HepG2 (cell line): ENCODE results near the gene ATG9A. TPM values are rescaled to one million over a fixed set of nuclear protein-coding genes. Genes with fewer than 3 reads are reported as not detected.

Experiments used
- ATAC-seq: fragments of 200-7000 bp; cut with Tn5 transposase; 3 replicates; pipeline ENCODE4 v1.9.1; 2020; ENCODE audit warnings: mild to moderate bottlenecking, moderate library complexity
- Bru-seq: library from RNA; stranded (reverse); fragments of 400-500 nt; gene quantifications from one replicate; lab custom pipeline; 2021; lab: Mats Ljungman, UMichigan
- BruChase-seq, 2 experiments: library from RNA; stranded (reverse); fragments of 400-500 nt; gene quantifications; one replicate each; lab custom pipeline; 2021; lab: Mats Ljungman, UMichigan
- BruUV-seq: library from RNA; stranded (reverse); fragments of 400-500 nt; replicated peaks from 2 replicates; lab custom pipeline; 2021; lab: Mats Ljungman, UMichigan
- CTCF ChIA-PET: fragments of 300-600 bp; formaldehyde crosslinking; extraction: SDS; loops from one replicate; lab custom pipeline; 2021; ENCODE audit warnings: low total read pairs, inconsistent platforms, low intra/inter-chr PET ratio; lab: Yijun Ruan, JAX
- POLR2A ChIA-PET: fragments of 350-600 bp; sonication (Branson Sonifier 250); formaldehyde crosslinking; loops from one replicate; lab custom pipeline; 2020; ENCODE audit warnings: antibody characterized with exemption, inconsistent platforms; lab: Yijun Ruan, JAX
- DNase-seq: peaks from one replicate; pipeline ENCODE4 v3.0.0-alpha.2; 2015; ENCODE audit warnings: low spot score
- FAIRE-seq: peaks from 3 replicates; lab custom pipeline; 2011; peaks lifted over from hg19 to GRCh38; lab: Jason Lieb, UNC
- H2AFZ ChIP-seq: one replicate; pipeline ENCODE4 v1.6.1; 2011; ENCODE audit warnings: low read length, inconsistent platforms
- H3K27ac ChIP-seq: fragments of 300-600 bp; 3 replicates; pipeline ENCODE4 v1.8.0; 2011; ENCODE audit warnings: mixed run types, mild to moderate bottlenecking, mixed read lengths, low read length, inconsistent platforms; ENCODE audit not compliant: insufficient read depth; ENCODE audit errors: extremely low read length
- H3K27me3 ChIP-seq, 2 experiments: fragments of 200-600 bp in 1 of 2; 2 replicates in 1 of 2; 3 replicates in 1 of 2; pipeline versions ENCODE4 v1.6.0 to v1.8.0; 2011; ENCODE audit warnings: low read length in 2 of 2, mild to moderate bottlenecking in 2 of 2, moderate library complexity in 2 of 2, inconsistent platforms in 1 of 2; ENCODE audit not compliant: insufficient read depth in 2 of 2, control insufficient read depth in 1 of 2
- H3K36me3 ChIP-seq, 2 experiments: fragments of 200-600 bp in 1 of 2; replicated peaks in 1 of 2; 2 replicates in 1 of 2; 3 replicates in 1 of 2; pipeline versions ENCODE4 v1.5.1 to v1.8.0; 2011; ENCODE audit warnings: low read length in 2 of 2, inconsistent platforms in 1 of 2; ENCODE audit not compliant: insufficient read depth in 2 of 2, control insufficient read depth in 1 of 2
- H3K4me1 ChIP-seq: 2 replicates; pipeline ENCODE4 v1.5.1; 2012; ENCODE audit warnings: low read length, inconsistent platforms; ENCODE audit not compliant: insufficient read depth
- H3K4me2 ChIP-seq: 2 replicates; pipeline ENCODE4 v1.6.0; 2011; ENCODE audit warnings: low read depth, low read length, inconsistent platforms
- H3K4me3 ChIP-seq, 3 experiments: fragments of 200-600 bp in 1 of 3; sonication (generic), shearing (Covaris generic) in 1 of 3; replicated peaks in 1 of 3; 2 replicates each; pipeline ENCODE4 v1.5.1; 2011 to 2016; ENCODE audit warnings: low read length in 3 of 3, inconsistent platforms in 2 of 3, low read depth in 2 of 3, mild to moderate bottlenecking in 2 of 3, control low read depth in 1 of 3, mixed read lengths in 1 of 3; ENCODE audit not compliant: insufficient read depth in 1 of 3
- H3K79me2 ChIP-seq: one replicate; pipeline ENCODE4 v1.6.1; 2011; ENCODE audit warnings: low read length, inconsistent platforms; ENCODE audit not compliant: insufficient read depth
- H3K9ac ChIP-seq: 2 replicates; pipeline ENCODE4 v1.6.0; 2011; ENCODE audit warnings: mild to moderate bottlenecking, low read depth, low read length, inconsistent platforms; ENCODE audit not compliant: insufficient read depth
- H3K9me3 ChIP-seq: 2 replicates; pipeline ENCODE4 v1.5.1; 2012; ENCODE audit warnings: mild to moderate bottlenecking, low read length
- H4K20me1 ChIP-seq: 2 replicates; pipeline ENCODE4 v1.6.0; 2011; ENCODE audit warnings: inconsistent platforms, mild to moderate bottlenecking, low read length, moderate library complexity; ENCODE audit not compliant: insufficient read depth
- DNMT1 ChIP-seq: sonication (generic); formaldehyde crosslinking; IDR thresholded peaks from 2 replicates; pipeline ENCODE4 v1.5.1; 2020; ENCODE audit warnings: mild to moderate bottlenecking, missing genetic modification reagents
- HMGA1 ChIP-seq: sonication (generic); formaldehyde crosslinking; conservative IDR thresholded peaks from 2 replicates; pipeline ENCODE4 v1.4.0; 2020; ENCODE audit warnings: missing genetic modification reagents
- KDM3A ChIP-seq: IDR thresholded peaks from 2 replicates; pipeline ENCODE4 v1.6.1; 2018; ENCODE audit warnings: low read depth, missing compliant biosample characterization
- MEF2D ChIP-seq: sonication (generic); formaldehyde crosslinking; IDR thresholded peaks from 2 replicates; pipeline ENCODE4 v1.5.1; 2020; ENCODE audit warnings: mild to moderate bottlenecking, missing genetic modification reagents
- ZNF552 ChIP-seq: sonication (generic); formaldehyde crosslinking; IDR thresholded peaks from 2 replicates; pipeline ENCODE4 v1.9.0; 2022; ENCODE audit warnings: missing genetic modification reagents, mild to moderate bottlenecking, borderline replicate concordance
- ZNF607 ChIP-seq: sonication (generic); formaldehyde crosslinking; IDR thresholded peaks from 2 replicates; pipeline ENCODE4 v1.5.1; 2020; ENCODE audit warnings: missing genetic modification reagents, mild to moderate bottlenecking, borderline replicate concordance
- ZNF788 ChIP-seq: sonication (generic); formaldehyde crosslinking; IDR thresholded peaks from 2 replicates; pipeline ENCODE4 v1.5.0; 2020; ENCODE audit warnings: mild to moderate bottlenecking, missing genetic modification reagents, borderline replicate concordance
- WGBS: methylation state at CpG from one replicate; pipeline ENCODE4 v1.1.6; 2017; ENCODE audit warnings: low lambda C conversion rate; 5-methylcytosine and 5-hydroxymethylcytosine counted together
- in situ Hi-C: cut with HindIII; loops from 2 replicates; pipeline ENCODE4 v1.10.0; 2017; ENCODE audit warnings: low pct_unique_long_range_greater_than_20kb; ENCODE audit not compliant: extremely low pct_ligation_motif_present
- intact Hi-C: fragments of 100-400 bp; cut with micrococcal nuclease; formaldehyde crosslinking; loops from one replicate; pipeline ENCODE4 v1.10.0; 2022; ENCODE audit not compliant: unreplicated experiment
- long read RNA-seq, 2 experiments: library from RNA in 1 of 2; library from polyadenylated mRNA in 1 of 2; stranded (forward) in 1 of 2; unstranded in 1 of 2; transcript quantifications; one replicate each; pipeline ENCODE4 v2.0.0, GENCODE V29; 2019 to 2022
- polyA minus RNA-seq, 3 experiments: library from RNA; depleted of rRNA, polyadenylated mRNA; stranded (reverse); fragments of >200 nt; gene quantifications; 2 replicates each; pipeline ENCODE4 v1.2.3, GENCODE V29; 2011; ENCODE audit warnings: low replicate concordance in 1 of 3
- polyA plus RNA-seq, 8 experiments: library from polyadenylated mRNA; depleted of rRNA in 3 of 8; stranded (reverse) in 7 of 8; unstranded in 1 of 8; fragments of >200 nt; fragmentation: Illumina TruSeq in 4 of 8; extraction: Trizol in 4 of 8; gene quantifications; 2 replicates each; pipeline versions ENCODE4 v1.2.1 to v1.2.3, GENCODE V29; 2011 to 2016; ENCODE audit warnings: low read depth in 4 of 8, missing spikeins in 1 of 8, mixed read lengths in 1 of 8; ENCODE audit not compliant: insufficient read depth in 1 of 8
- total RNA-seq, 5 experiments: library from RNA; depleted of rRNA; stranded (reverse); fragments of >200 nt; fragmentation: Illumina TruSeq; extraction: Trizol; gene quantifications; 2 replicates each; pipeline ENCODE4 v1.2.3, GENCODE V29; 2016; ENCODE audit warnings: low read depth in 1 of 5
- TF ChIP-seq, protein P1 (sequence below): sonication (generic); formaldehyde crosslinking; conservative IDR thresholded peaks from 2 replicates; pipeline ENCODE4 v1.4.0; 2020; ENCODE audit warnings: missing genetic modification reagents
- TF ChIP-seq, protein P2 (sequence below): sonication (generic); formaldehyde crosslinking; IDR thresholded peaks from 2 replicates; pipeline ENCODE4 v1.8.0; 2022; ENCODE audit warnings: mild to moderate bottlenecking, missing genetic modification reagents; ENCODE audit not compliant: insufficient replicate concordance

ATG9A gene, protein sequence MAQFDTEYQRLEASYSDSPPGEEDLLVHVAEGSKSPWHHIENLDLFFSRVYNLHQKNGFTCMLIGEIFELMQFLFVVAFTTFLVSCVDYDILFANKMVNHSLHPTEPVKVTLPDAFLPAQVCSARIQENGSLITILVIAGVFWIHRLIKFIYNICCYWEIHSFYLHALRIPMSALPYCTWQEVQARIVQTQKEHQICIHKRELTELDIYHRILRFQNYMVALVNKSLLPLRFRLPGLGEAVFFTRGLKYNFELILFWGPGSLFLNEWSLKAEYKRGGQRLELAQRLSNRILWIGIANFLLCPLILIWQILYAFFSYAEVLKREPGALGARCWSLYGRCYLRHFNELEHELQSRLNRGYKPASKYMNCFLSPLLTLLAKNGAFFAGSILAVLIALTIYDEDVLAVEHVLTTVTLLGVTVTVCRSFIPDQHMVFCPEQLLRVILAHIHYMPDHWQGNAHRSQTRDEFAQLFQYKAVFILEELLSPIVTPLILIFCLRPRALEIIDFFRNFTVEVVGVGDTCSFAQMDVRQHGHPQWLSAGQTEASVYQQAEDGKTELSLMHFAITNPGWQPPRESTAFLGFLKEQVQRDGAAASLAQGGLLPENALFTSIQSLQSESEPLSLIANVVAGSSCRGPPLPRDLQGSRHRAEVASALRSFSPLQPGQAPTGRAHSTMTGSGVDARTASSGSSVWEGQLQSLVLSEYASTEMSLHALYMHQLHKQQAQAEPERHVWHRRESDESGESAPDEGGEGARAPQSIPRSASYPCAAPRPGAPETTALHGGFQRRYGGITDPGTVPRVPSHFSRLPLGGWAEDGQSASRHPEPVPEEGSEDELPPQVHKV
- total RNA-seq (2016; rRNA removed; fragmentation: Illumina TruSeq; extraction: Trizol) (22.2 and 35.0 TPM in 2 replicates), polyA plus RNA-seq (2011; rRNA removed) (131 and 172 TPM in 2 replicates), polyA minus RNA-seq (2011; rRNA and poly(A)+ RNA removed; ENCODE audit: low replicate concordance) (133 and 388 TPM in 2 replicates), Bru-seq, nascent RNA (percentile 72 among the genes with signal in this experiment), BruChase-seq, experiment 1, labeled RNA remaining after a 6-hour chase (percentile 86 among the genes with signal in this experiment), BruChase-seq, experiment 2, labeled RNA remaining after a 2-hour chase (percentile 75 among the genes with signal in this experiment)
- total RNA-seq (2016; cell fraction: cytosol; rRNA removed; fragmentation: Illumina TruSeq; extraction: Trizol; ENCODE audit: low read depth): 4.5 and 6.5 TPM in 2 replicates
- 20.4 and 32.7 TPM in 2 replicates for total RNA-seq (2016; cell fraction: insoluble cytoplasmic fraction; rRNA removed; fragmentation: Illumina TruSeq; extraction: Trizol)
- total RNA-seq (2016; cell fraction: membrane; rRNA removed; fragmentation: Illumina TruSeq; extraction: Trizol): 16.0 and 25.9 TPM in 2 replicates
- 35.0 and 40.9 TPM in 2 replicates for total RNA-seq (2016; cell fraction: nucleus; rRNA removed; fragmentation: Illumina TruSeq; extraction: Trizol)
- 123 and 128 TPM in 2 replicates for polyA plus RNA-seq (2011; cell fraction: cytosol; rRNA removed)
- 189 and 211 TPM in 2 replicates for polyA plus RNA-seq (2011; cell fraction: nucleus; rRNA removed)
- 94.7 and 110 TPM in 2 replicates for polyA plus RNA-seq (2012)
- polyA plus RNA-seq (2016; cell fraction: cytosol; fragmentation: Illumina TruSeq; extraction: Trizol; ENCODE audit: low read depth): 5.3 and 5.7 TPM in 2 replicates
- 22.5 and 28.3 TPM in 2 replicates for polyA plus RNA-seq (2016; cell fraction: insoluble cytoplasmic fraction; fragmentation: Illumina TruSeq; extraction: Trizol; ENCODE audit: low read depth)
- polyA plus RNA-seq (2016; cell fraction: membrane; fragmentation: Illumina TruSeq; extraction: Trizol; ENCODE audit: low read depth): 17.7 and 19.4 TPM in 2 replicates
- polyA plus RNA-seq (2016; cell fraction: nucleus; fragmentation: Illumina TruSeq; extraction: Trizol; ENCODE audit: insufficient read depth, low read depth): 57.3 and 62.1 TPM in 2 replicates
- polyA minus RNA-seq (2011; cell fraction: cytosol; rRNA and poly(A)+ RNA removed): 97.2 and 111 TPM in 2 replicates
- polyA minus RNA-seq (2011; cell fraction: nucleus; rRNA and poly(A)+ RNA removed): 57.6 and 91.8 TPM in 2 replicates
- long read RNA-seq, experiment 1, full-length matches to known transcripts: 32 of 79 reads
- long read RNA-seq, experiment 1, partial matches to known transcripts: 18 of 79 reads
- long read RNA-seq, experiment 1, other reads (novel, unspliced or antisense): 29 of 79 reads
- long read RNA-seq, experiment 2, full-length matches to known transcripts: 45 of 231 reads
- long read RNA-seq, experiment 2, partial matches to known transcripts: 87 of 231 reads
- long read RNA-seq, experiment 2, other reads (novel, unspliced or antisense): 99 of 231 reads

DNA sequence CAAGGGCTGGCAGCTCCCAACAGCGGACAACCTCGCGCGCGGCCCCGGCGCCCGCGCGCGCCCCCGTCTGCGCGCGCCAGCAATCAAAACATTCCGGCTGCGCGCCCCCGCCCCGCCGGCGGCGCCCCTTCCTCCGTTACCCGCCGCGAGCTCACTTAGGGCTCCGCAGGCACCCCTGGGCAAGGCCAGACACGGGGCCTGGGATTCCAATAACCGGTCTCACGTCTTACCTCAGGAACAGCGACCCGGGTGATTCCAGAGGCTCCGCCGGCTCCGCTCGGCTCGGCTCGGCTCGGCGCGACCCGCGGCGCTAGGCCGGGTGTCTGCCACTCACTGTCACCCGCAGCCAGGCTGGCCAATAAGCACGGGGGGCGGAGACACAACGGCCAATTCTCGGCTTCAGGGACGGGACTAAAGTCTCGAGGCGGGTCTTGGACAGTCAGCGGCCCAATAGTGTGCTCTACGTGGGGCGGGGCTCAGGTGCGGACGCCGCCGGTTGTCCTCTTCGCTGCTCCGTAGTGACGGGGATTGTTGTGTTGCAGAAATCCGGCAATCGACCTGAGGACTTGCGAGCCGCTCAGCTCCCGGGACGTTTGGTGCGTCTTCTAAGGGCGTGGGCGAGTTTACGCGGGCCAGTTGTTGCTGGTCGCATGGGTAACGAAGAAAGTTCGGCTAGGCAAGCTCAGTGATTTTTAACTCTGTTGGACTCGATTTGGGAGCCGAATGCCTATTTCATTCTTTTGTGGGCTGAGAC lies at the start of gene ATG9A, which contains the start of gene ANKZF1:
Gene ATG9A (minus strand): TSS at position 332 of the 754 bp plus-strand sequence. CDS start 1,612 bp downstream, outside the sequence.
Gene ANKZF1 (plus strand): TSS at position 502 of the 754 bp plus-strand sequence. CDS start 452 bp downstream, outside the sequence.
- Histone ChIP-seq H2AFZ (no peak within 1 kb of the TSS), H3K36me3 (peaks cover 31 to 55% of the 10 kb centered on the region in 2 experiments)
- TF ChIP-seq, protein P1, sequence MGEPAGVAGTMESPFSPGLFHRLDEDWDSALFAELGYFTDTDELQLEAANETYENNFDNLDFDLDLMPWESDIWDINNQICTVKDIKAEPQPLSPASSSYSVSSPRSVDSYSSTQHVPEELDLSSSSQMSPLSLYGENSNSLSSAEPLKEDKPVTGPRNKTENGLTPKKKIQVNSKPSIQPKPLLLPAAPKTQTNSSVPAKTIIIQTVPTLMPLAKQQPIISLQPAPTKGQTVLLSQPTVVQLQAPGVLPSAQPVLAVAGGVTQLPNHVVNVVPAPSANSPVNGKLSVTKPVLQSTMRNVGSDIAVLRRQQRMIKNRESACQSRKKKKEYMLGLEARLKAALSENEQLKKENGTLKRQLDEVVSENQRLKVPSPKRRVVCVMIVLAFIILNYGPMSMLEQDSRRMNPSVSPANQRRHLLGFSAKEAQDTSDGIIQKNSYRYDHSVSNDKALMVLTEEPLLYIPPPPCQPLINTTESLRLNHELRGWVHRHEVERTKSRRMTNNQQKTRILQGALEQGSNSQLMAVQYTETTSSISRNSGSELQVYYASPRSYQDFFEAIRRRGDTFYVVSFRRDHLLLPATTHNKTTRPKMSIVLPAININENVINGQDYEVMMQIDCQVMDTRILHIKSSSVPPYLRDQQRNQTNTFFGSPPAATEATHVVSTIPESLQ (CRISPR knock-in tag): no peak; the same call in 1 of the 2 replicates
- TF ChIP-seq KDM3A (0 out of 2 replicates have a peak, but pooled peaks have one; percentile 63), HMGA1 (no peak), ZNF788 (CRISPR knock-in tag) (peak; percentile 61), DNMT1 (CRISPR knock-in tag) (no peak), ZNF607 (no peak; the same call in 1 of the 2 replicates), MEF2D (CRISPR knock-in tag) (peak; percentile 80; the same call in 1 of the 2 replicates), ZNF552 (CRISPR knock-in tag) (no peak)
- TF ChIP-seq, protein P2, sequence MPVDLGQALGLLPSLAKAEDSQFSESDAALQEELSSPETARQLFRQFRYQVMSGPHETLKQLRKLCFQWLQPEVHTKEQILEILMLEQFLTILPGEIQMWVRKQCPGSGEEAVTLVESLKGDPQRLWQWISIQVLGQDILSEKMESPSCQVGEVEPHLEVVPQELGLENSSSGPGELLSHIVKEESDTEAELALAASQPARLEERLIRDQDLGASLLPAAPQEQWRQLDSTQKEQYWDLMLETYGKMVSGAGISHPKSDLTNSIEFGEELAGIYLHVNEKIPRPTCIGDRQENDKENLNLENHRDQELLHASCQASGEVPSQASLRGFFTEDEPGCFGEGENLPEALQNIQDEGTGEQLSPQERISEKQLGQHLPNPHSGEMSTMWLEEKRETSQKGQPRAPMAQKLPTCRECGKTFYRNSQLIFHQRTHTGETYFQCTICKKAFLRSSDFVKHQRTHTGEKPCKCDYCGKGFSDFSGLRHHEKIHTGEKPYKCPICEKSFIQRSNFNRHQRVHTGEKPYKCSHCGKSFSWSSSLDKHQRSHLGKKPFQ (CRISPR knock-in tag): peak; percentile 34

More for the DNA sequence above, at the start of gene ATG9A, which contains the start of gene ANKZF1:
- ChIA-PET POLR2A (interaction anchor here (1.0 to 6.6 kb wide), 18 partner anchors 10 to 158 kb away, joined by 3 to 80 read pairs (median 8); partner anchors contain the start of genes ABCB6, CNPPD1, DNAJB2 and DNPEP), CTCF (interaction anchor here (1.2 to 2.3 kb wide), 2 partner anchors 65 to 70 kb away, joined by 3 to 15 read pairs; no protein-coding TSS in a partner anchor)
- FAIRE-seq (peak; percentile 96), ATAC-seq (peak; percentile 94), DNase-seq (peak; percentile 99)
- no peaks in the 10 kb centered on the region for H3K9me3 ChIP-seq
- H3K27ac ChIP-seq: peak within 1 kb of the TSS; percentile 81
- no TSS peak for BruUV-seq
- H3K9ac ChIP-seq: peak within 1 kb of the TSS; percentile 91
- peak within 1 kb of the TSS; percentile 91 to 93 (median 93) for H3K4me3 ChIP-seq
- in situ Hi-C loops (no loop called here), intact Hi-C loops (loop anchor here (1.0 kb wide), 5 partner anchors 11 to 66 kb away; partner anchors contain the start of genes ABCB6, GLB1L, STK16 and ZFAND2B)
- peaks cover 39% of the 10 kb centered on the region for H3K4me1 ChIP-seq
- peak within 1 kb of the TSS; percentile 91 for H3K4me2 ChIP-seq
- H4K20me1 ChIP-seq: no peaks in the 10 kb centered on the region
- H3K79me2 ChIP-seq: peaks cover 51% of the 10 kb centered on the region
- under 1% methylated on average over 49 of the region's 80 CpGs for WGBS
- no peaks in the 10 kb centered on the region; a peak in 1 of 5 replicates for H3K27me3 ChIP-seq
